ENCODE results near the gene DCTN1. TPM values are rescaled to one million over a fixed set of nuclear protein-coding genes. Genes with fewer than 3 reads are reported as not detected.

DCTN1 gene
- total and polyA plus RNA-seq, 2 donors (not counting 3 experiments of a cell fraction or from before 2014, with no cell fraction given), result 130 to 170 TPM

DNA sequence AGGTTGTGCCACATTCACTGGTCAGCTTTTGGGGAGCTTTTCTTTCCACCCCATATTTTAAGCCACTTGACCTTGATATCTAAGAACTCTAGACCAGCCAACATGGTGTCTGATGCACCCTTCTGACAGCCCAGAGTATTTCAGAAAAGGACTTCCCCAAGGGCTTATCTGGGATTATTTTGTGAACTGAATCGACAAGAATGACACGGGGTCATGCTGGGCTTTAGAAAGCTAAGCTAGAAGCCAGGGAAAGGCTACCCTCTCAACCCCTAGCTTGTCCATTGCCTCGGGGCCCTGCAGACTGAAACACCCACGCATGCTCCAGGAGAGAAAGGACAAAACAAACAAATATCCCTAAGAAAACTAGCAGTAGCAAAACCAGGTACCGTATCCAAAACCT lies 52.9 kb downstream of the DCTN1 start:
- BruUV-seq (replicated peaks), result no TSS peak
- H3K36me3 ChIP-seq (ENCODE audit: control insufficient read depth in 2 of 2, extremely low read depth in 1 of 2, insufficient read depth in 2 of 2, low read length in 2 of 2), result no peaks in the 10 kb centered on the region
- no peaks in the 10 kb centered on the region for H3K4me1 ChIP-seq (ENCODE audit: control insufficient read depth, extremely low read depth, insufficient read depth, low read length)
- H3K4me2 ChIP-seq (ENCODE audit: insufficient read depth, low read length), result no peak overlapping the region
- H3K27ac ChIP-seq (ENCODE audit: insufficient read depth, low read depth, low read length), result no peak overlapping the region
- H3K27me3 ChIP-seq (ENCODE audit: control insufficient read depth in 2 of 2, insufficient read depth in 2 of 2, low read length in 2 of 2), result peaks cover 9 to 14% of the 10 kb centered on the region in 2 experiments
- H3K9me1 ChIP-seq (replicated peaks; ENCODE audit: control insufficient read depth, extremely low read depth, insufficient read depth, low read length), result no peaks in the 10 kb centered on the region
- no peaks in the 10 kb centered on the region for H4K20me1 ChIP-seq (replicated peaks; ENCODE audit: control insufficient read depth, extremely low read depth, insufficient read depth, low read length)
- FAIRE-seq (no peak), DNase-seq (ENCODE audit: low read depth, low spot score) (no peak)
- H3K4me3 ChIP-seq (replicated peaks in 1 of 3; ENCODE audit: insufficient read depth in 1 of 3, low read depth in 1 of 3, low read length in 3 of 3), result no peak overlapping the region
- dilution Hi-C loops (cut with MboI; ENCODE audit: extremely low pct_ligation_motif_present, low sequenced_read_pairs) (no loop called here), intact Hi-C loops (cut with micrococcal nuclease) (no loop called here)
- H3K9ac ChIP-seq (replicated peaks; ENCODE audit: extremely low read depth, insufficient read depth, low read length), result no peak overlapping the region
- TF ChIP-seq MAX (IDR thresholded peaks at IDR 0.05; ENCODE audit: insufficient read depth, insufficient read length) (no peak), EZH2 (IDR thresholded peaks at IDR 0.05; ENCODE audit: borderline replicate concordance, low read depth, low read length, severe bottlenecking) (no peak), CTCF (IDR thresholded peaks at IDR 0.05; ENCODE audit: extremely low read depth in 1 of 2, insufficient read depth in 1 of 2, low read depth in 1 of 2, low read length in 2 of 2) (no peak), POLR2AphosphoS5 (IDR thresholded peaks at IDR 0.05; ENCODE audit: insufficient read depth, low read depth, low read length) (no peak), GATA2 (IDR thresholded peaks at IDR 0.05; ENCODE audit: insufficient read depth, insufficient read length, low read depth, low read length) (no peak), JUN (IDR thresholded peaks at IDR 0.05; ENCODE audit: borderline replicate concordance, insufficient read depth, insufficient read length, low read depth) (no peak), MYC (IDR thresholded peaks at IDR 0.05; ENCODE audit: low read depth, low read length) (no peak)
- H3K79me2 ChIP-seq (ENCODE audit: control insufficient read depth, insufficient read depth, low read length), result no peaks in the 10 kb centered on the region
- no peaks in the 10 kb centered on the region for H3K9me3 ChIP-seq (replicated peaks; ENCODE audit: control insufficient read depth, insufficient read depth, low read length)
- CTCF ChIA-PET, result interaction anchor here (8.9 kb wide), 1 partner anchor 7 kb away, joined by 110 read pairs; no protein-coding TSS in a partner anchor
- POLR2A ChIA-PET, result no interaction called here
- no peak overlapping the region for H2AFZ ChIP-seq (ENCODE audit: low read depth, low read length)
